ENCODE data around the gene SOX10.
"Not testable (repeated sequence)": the region's sequence is repeated elsewhere in the genome, so short reads cannot be mapped to it uniquely, and the experiment has no call there.

SOX10 gene

DNA sequence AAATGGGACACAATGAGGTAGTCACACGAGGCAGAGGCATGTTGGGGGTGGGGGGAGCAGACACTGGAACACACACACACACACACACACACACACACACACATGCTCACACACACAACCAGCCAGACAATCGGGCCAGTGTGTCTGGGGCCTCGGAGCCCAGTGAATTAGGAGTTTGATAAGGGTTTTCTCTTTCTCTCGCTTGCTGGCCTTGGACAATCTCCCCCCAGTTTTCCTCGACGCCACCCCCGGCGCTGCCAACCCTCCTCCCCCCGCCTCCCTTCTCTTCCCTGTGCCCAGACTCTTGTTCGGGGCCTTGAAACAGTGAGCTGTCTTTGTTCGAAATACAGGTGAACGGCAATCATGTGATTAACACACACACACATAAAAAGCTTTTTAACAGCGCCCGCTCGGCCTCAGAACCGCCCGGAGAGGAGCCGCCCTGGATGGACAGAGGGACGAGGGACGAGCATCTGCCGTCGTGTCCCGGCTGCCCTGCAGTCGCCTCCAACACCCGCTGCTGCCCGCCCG lies 1.5 kb upstream of the SOX10 start:
- peak; percentile 95 for DNase-seq (ENCODE audit: low spot score)

DNA sequence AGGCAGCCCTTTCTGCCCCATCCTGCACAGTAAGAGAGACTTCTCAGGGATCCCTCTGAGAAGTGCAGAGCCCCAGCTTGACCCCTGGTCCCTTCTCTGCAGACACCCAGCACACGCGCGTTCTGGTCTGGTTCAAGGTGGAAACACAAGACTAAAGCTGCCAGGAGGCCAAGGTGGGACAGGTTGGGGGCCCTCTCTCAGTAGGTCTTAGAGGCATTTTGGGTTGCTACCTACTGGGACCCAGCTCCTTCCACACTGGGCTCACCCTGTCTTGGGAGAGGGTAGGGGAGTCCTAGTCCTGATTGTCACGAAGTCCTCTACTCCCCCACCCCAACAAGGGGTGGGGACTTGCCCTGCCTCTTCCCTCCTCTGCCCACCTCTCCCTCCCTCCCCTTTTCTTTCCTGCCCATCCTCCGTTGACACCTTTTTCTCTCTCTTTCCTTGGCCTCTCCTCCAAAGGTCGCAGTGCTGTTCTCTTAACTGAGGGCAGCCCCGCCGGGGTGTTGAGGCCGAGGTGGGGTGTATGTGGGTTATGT lies 763 bp upstream of the SOX10 start:
- DNase-seq (ENCODE audit: low spot score): peak; percentile 56

DNA sequence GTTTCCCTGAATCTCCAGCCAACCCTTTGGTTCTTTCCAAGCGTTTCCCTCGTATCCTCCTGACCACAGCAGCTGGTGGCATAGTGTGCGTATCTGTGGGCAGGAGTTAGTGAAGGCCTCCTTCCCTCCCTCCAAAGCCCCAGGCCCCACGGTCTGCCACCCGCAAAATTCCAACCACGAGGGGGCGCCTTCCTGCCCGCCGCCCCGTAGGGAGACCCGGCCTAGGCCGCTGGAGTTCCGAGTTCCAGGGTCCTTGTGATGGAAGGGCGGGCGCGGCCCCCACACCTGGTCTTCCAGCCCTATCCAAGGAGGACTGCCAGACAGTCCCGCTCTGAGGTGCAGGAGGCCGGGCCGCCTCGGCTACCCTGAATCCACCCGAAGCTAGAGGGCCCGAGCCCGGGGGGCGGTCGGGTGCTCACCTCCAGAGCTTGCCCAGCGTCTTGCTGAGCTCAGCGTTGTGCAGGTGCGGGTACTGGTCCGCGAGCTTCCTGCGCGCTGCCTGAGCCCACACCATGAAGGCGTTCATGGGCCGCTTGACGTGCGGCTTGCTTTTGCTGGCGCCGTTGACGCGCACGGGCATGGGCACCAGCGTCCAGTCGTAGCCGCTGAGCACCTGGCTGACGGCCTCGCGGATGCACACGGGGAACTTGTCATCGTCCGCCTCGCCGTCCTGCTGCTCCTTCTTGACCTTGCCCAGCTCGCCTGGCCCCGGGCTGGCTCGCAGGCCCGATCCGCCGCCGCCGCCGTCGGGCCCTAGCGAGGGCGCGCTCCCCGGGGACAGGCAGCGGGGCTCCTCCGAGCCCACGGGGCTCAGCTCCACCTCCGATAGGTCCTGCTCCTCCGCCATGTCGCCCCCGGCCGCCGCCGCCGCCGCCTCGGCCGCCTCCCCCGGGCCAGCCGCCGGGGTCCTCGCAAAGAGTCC lies 1.2 kb downstream of the SOX10 start:
- peak; percentile 37 for DNase-seq (ENCODE audit: low spot score)

DNA sequence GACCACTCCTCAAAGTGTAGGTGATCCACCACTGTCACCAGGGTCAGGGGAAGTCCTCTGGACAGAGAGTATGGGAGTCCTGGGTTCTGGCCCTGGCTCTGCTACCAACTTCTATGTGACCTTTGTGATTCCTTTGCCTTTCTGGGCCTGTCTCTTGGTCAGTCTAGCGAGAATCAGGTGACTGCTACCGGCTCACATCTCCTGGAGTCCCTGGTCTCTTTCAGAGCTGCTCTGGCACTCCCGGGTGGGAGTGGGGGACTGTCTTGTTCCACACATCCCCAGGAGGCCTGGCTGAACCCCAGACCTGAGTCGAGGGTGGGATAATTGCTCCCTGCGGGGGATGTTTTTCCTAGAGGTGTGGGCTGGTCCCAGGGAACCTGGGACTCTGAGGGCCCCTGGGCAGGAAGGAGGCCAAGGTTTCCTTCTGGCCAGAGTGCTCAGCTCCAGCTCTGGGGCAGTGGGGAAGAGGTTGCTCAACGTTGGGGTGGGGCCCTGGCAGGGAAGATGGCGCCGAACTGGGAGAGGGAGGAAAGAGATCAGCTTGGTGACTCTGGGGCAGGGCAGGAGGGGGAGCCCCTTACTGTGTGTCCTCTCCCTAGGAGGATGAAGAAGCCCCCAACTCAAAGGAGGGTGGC lies 2.1 kb downstream of the SOX10 start:
- DNase-seq (ENCODE audit: low spot score): peak; percentile 25

DNA sequence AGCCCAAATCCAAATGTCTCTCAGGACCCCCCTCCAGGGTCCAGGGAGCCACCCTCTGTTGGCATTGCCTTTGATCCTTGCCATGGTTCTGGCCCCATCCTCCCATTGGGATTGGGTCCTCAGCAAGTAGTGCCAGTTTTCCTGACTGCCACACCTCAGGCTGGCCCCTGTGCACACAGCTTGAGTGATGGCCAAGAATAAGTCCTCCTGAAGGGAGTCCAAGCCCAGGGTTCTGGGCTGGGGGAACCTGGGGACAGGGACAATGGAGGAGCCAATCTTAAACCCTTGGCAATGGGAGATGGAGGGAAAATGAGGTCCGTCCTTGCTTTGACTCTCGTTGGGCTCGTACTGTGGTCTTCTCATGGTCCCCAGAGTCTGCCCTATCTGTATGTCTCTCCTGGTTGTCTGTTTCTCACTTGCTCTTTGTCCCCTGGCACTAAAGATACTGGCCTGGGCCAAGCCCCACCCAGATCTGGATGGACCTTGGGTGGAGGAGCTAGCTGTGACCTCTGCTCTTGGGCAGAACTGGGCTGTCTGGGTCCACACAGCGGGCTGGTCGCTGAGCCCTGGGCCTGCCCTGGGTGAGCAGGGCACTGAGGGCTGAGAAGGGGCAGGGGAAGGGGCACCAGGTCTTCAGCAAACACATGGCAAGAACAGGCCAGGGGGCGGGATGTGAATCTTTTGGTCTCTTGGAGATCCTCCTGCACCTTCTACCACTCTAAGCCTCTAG lies 2.9 kb downstream of the SOX10 start:
- peak; percentile 38 for DNase-seq (ENCODE audit: low spot score)

DNA sequence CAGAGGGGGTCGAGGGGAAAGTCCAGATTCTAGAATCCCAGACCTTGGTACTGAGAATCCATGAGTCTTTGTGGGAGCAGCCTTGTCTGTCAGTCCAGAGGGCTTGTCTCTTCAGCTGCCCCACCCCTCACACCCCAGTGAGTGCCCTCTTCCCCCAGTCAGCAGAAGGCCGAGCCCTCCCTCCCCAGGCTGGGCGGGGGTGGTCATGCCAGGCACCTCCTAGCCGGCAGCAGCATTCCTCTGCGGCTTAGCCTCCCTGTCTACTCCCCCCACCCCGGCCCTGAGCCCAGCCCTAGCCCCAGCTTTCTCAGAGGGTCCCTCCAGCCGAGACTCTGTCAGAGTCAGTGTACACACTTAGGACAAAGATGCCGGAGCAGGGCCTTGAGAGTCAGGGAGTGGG lies 4.6 kb downstream of the SOX10 start:
- DNase-seq (ENCODE audit: low spot score): peak; percentile 45

DNA sequence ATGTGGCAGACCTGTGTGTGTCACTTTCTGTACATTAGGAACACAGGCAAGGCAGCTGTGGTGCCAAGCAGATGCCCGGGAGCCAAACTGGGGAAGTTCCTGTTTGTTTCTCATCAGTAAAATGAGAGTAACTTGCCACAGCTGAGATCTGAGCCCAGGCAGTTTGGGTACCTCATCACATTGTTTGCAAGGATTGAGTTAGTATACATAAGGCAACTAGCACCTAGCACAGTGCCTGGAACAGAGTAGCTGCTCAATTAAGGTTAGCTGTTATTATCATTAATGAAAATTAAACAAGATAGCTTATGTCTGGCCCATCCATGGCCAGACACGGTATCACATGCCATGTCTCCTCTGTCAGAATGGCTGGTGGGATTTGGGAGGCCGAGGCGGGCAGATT lies 7.8 kb downstream of the SOX10 start:
- DNase-seq (ENCODE audit: low spot score): peak; percentile 22

DNA sequence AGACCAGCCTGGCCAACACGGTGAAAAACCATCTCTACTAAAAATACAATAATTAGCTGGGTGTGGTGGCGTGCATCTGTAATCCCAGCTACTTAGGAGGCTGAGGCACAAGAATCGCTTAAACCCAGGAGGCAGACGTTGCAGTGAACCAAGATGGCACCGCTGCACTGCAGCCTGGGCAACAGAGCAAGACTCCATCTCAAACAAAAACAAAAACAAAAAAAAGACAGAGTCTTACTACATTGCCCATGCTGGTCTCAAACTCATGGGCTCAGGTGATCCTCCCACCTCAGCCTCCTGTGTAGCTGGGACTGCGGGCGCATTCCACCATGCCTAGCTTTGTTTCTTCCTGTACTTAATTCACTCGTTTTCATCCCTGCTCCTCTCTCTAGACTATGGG lies 8.3 kb downstream of the SOX10 start:
- DNase-seq (ENCODE audit: low spot score): not testable (repeated sequence)

DNA sequence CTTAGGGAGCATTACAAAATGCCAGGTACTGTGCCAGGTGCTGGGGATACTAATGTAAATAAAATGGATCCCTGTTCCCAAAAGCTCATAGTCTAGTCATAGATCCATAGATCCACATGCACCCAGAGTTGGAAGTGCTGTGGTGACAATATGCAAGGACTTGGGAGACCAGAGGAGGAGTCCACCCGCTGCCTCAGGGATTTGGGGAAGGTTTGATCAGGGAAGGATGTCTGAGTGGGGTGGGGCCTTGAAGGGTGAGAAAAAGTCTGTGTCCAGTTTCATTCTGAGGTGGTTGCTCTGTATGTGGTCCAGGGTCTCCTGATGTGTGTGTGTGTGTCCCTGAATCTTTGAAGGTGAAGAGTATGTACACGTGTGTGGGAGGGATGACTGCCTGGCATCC lies 9.2 kb downstream of the SOX10 start:
- peak; percentile 24 for DNase-seq (ENCODE audit: low spot score)

DNA sequence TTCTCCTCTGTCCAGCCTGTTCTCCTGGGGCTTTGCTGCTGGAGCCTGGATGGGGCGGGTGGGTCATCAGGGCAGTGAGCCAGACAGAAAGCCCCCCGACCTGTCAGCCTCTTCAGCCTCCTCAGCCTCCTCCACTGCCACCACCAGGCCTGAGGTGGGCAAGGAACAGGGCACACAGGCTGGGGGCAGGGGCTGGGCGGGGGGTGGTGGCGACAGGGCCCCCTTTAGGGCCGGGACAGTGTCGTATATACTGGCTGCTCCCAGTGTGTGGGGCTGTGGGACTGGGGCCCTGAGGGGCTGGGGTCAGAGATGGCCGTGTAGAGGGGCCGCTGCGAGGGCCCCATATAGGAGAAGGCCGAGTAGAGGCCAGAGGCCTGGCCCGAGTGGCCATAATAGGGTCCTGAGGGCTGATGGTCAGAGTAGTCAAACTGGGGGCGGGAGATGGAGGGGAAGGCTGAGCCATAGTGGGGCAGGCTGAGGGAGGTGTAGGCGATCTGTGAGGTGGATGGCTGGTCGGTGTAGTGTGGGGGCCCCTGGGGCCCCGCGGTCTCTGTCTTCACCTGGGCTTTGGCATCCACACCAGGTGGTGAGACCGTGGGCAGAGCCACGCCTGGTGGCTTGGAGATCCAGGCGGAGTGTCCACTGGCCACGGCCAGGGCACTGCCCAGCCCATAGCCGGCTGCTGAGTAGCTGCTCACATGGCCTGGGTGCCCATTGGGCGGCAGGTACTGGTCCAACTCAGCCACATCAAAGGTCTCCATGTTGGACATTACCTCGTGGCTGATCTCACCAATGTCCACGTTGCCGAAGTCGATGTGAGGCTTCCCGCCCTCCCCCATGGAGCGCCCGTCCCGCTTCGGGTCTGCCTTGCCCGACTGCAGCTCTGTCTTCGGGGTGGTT lies 10.8 kb downstream of the SOX10 start:
- peak; percentile 20 for DNase-seq (ENCODE audit: low spot score)

DNA sequence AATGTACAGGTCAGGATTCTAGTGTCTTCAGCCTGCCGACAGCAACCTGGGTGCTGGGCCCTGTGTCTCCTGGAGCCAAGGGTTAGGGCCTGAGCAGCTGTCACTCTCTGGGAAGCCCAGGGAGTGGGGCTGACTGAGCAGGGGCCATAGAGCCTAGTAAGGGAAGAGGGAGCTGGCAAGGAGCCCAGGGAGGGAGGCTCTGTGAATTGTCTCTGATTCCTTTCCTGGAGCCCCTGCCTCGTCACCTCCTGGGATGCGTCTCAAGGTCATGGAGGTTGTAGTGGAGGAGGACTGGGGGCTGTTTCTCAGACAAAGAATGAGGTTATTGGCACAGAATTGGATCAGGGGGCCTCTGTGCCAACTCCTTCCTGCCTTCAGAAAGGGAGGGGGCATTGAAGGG lies 11.8 kb downstream of the SOX10 start:
- DNase-seq (ENCODE audit: low spot score): peak; percentile 64

DNA sequence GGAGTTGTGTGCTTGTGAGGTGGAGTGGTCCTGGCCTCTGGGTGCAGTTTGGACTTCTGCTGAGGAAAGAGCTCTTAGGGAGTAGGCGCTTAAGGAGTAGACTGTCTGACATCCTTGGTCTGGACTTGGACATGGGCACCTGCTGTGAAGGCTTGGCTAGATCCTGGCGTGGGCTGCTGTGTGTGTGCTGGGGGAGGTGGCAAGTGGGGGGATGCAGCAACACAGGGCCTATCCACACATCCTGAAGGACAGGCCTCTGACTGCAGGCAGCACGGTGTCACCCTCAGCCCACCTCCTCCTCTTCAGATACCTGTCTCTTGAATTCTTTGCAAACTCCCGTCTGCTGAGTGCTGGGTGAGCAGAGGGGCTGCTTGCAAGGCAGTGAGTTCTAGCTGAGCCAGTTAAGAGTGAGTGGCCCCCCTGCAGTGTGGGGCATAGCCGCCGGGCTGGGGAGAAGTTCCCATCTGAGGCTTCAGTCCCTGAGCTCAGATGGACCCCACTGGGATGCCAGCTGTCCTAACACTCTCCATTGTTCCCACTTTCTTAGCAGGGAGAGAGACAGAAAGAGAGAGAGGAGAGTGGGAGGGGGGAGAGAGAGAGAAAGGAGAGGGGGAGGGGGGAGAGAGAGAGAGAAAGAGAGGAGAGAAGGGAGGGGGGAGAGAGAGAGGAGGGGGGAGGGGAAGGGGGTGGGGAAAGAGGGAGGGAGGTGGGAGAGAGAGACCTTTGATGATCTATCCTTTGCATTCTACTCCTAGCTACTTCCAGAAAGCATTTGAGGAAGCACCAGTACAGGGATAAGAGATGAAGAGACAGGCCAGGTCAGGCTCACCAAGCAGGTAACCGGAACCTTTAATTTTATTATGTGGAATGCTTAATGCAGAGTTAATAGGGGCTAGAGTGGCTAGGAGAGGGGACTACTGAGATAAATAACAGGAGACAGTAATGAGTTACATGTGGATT lies 12.6 kb downstream of the SOX10 start:
- peak; percentile 70 for DNase-seq (ENCODE audit: low spot score)

DNA sequence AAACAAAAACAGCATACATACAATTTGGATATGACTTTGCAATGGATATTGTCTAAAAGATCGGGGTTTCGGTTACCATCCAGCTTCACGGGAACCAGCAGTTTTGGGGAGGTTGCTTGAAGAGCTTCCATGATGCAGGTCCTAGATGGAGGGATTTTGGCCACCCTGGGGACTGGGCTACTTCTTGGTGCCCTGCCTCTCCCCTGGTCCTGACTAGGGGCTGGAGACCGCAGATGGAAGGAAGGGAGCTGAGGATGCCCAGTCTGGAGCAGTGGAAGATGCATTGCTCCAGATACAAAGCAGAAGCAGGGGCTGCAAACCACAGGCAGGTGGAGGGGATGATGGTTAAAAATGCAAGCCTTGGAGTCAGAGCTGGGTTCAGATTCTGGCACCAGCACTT lies 13.5 kb downstream of the SOX10 start:
- DNase-seq (ENCODE audit: low spot score): peak; percentile 20

DNA sequence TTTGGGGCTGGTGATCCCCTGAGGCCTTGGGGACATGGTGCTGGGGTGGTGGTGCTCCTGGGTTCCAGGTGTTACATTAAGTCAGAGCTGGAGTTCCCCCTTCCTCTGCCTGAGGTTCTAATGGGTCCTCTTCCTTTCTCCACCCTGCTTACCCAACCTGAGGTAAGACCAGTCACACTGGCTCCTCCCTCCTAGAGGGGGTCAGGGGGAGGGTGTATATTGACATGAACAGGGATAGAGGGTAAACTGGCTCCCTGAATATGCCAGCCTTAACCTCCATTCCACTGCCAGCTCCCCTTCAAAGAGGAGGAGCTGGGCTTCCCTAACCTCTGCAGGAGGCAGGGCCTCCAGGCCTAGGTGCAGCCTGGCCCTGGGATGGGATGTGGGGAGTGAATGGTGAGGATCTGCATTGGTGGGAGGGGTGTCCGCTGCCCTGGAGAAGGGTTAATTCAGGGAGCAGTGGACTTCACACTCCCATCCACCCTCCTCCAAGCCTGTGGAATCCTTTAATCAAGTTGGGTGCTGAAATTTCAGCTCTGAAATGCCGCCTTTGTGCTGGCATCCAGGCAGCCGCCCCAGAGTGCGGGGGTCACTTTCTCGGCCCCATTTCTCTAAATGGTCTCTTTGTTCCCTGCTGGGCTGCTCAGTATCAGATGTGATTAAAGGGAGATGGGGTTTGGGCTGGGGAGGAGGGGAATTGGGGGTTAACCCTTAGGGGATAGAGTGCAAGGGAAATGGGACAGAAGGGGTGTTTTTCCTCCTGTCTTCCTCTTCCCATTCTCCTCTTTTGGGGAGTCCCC lies 15.7 kb downstream of the SOX10 start:
- peak; percentile 91 for DNase-seq (ENCODE audit: low spot score)

DNA sequence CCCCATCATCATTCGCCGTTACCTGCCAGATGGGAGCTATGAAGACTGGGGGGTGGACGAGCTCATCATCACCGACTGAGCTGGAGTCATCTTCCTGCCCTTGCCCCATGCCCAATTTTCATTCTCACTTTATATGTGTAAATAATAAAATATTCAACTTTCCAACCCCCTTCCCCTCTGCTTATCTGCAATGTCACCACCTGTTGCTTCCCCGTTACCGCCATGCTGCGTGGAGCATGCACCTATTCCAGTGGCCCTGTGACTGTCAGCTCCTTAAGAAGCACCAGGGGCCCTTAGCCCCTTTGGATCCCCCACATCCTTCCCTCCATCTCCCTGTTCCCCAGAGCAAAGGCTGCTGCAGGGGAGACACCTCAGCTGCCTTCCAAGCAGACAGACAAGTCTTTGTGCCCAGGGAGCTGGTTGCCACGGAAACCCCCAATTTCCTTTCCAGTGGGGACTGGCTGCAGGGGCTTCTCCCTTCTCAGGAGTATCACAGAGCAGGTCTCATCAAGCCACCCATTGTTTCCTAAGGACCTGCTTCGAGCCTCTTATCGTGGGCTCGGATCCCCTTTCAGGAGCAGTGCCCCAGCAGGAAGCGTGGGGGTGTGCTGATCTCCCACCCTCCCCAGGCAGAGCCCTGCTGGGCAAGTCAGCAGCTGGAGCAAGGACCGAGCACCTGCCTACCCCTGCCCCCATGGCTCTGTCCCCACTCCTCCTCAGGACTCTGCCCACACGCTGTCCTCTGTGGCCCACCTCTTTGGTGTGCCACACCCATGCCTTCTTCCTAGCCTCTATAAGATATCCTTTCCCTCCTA lies 16.5 kb downstream of the SOX10 start:
- peak; percentile 72 for DNase-seq (ENCODE audit: low spot score)

DNA sequence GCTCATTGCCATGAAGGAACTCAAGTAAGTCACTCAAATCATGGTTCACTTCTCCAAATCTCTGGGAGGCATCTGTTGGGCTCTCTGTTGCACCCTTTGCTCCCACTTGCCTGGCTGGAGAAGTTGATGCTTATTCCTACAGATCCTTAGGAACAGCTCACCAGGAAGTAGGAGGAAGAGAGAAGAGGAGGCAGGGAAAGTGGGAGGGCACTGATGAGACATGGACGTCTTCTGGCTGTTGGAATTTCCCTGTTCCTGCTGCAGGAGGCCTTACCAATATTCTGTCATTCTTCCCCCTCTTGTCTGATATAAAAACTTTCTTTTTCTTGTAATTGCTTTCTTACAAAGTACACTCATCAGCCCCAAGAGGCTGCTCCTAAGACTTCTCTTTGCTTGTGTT lies 17.2 kb downstream of the SOX10 start:
- peak; percentile 24 for DNase-seq (ENCODE audit: low spot score)

DNA sequence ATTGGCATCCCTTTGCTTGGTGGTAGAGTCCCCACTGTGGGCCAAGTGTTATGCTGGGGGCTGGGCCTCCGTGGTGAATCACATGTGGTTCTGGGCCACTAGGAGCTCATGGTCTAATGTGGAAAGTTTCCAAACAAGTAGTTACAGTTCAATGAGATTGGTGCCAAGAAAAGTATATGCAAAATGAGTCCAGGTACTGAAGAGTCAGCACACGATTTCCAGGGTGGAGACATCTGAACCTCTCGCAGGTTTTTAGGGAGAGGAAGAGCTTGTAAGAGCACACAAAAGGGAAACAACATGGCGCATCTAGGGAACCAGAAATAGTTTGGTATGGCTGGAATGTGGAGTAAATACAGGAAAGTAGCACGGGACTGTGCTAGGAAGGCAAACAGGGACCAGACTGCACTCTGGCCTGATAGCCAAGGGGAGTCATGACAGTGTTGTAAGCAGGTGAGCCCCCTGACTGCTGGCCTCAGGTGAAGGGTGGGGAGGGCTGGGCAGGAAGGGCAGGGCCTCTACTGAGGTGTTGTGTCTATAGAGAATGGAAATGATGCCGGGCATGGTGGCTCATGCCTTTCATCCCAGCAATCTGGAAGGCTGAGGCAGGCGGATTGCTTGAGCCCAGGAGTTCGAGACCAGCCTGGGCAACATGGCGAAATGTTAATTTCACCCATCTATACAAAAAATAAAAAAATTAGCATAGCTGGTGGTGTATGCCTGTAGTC lies 18.3 kb downstream of the SOX10 start:
- DNase-seq (ENCODE audit: low spot score): no peak

DNA sequence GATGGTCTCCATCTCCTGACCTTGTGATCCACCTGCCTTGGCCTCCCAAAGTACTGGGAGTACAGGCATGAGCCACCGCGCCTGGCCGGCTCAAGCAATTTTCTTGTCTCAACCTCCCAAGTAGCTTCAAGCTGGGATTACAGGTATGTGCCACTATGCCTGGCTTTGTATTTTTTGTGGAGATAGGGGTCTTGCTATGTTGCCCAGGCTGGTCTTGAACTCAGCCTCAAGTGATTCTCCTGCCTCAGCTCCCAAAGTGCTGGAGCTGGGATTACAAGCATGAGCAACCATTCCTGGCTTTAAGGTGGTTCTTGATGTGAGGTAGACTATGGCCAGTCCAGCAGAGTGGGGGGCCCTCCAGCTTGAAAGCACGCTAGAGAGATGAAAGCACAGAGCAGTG lies 23.3 kb downstream of the SOX10 start:
- no peak for DNase-seq (ENCODE audit: low spot score)
